Mesendoderm (in vitro differentiated cells): ENCODE data around the gene SIRT7.
A peak's percentile ranks its signal among the peaks of the same experiment; 100 is the strongest.

Source experiments
- DNase-seq: peaks from one replicate; pipeline ENCODE4 v3.0.0; 2013
- H2AK5ac ChIP-seq: 2 replicates; pipeline ENCODE4 v1.6.1; 2013; ENCODE audit warnings: low read length, inconsistent platforms
- H2BK120ac ChIP-seq: 2 replicates; pipeline ENCODE4 v1.6.1; 2013; ENCODE audit warnings: low read depth, mild to moderate bottlenecking, low read length, moderate library complexity, mixed read lengths
- H2BK15ac ChIP-seq: replicated peaks from 2 replicates; pipeline ENCODE4 v1.6.1; 2013; ENCODE audit warnings: low read depth, mild to moderate bottlenecking, moderate library complexity
- H2BK5ac ChIP-seq: 2 replicates; pipeline ENCODE4 v1.6.1; 2013; ENCODE audit warnings: low read length, inconsistent platforms
- H3K18ac ChIP-seq: 2 replicates; pipeline ENCODE4 v1.6.1; 2013; ENCODE audit warnings: mild to moderate bottlenecking, low read length, mixed read lengths
- H3K23ac ChIP-seq: one replicate; pipeline ENCODE4 v1.6.1; 2013; ENCODE audit warnings: low read length
- H3K27ac ChIP-seq: 2 replicates; pipeline ENCODE4 v1.5.1; 2013; ENCODE audit warnings: low read depth, mild to moderate bottlenecking, inconsistent platforms, low read length, moderate library complexity
- H3K27me3 ChIP-seq: 2 replicates; pipeline ENCODE4 v1.6.1; 2013; ENCODE audit warnings: low read length, control low read depth, mild to moderate bottlenecking, inconsistent platforms; ENCODE audit not compliant: insufficient read depth, poor library complexity
- H3K36me3 ChIP-seq: 2 replicates; pipeline ENCODE4 v1.6.1; 2013; ENCODE audit warnings: low read length, inconsistent platforms; ENCODE audit not compliant: control insufficient read depth, insufficient read depth
- H3K4ac ChIP-seq: one replicate; pipeline ENCODE4 v1.6.1; 2013; ENCODE audit warnings: low read depth, mild to moderate bottlenecking, low read length, moderate library complexity
- H3K4me1 ChIP-seq: 2 replicates; pipeline ENCODE4 v1.6.1; 2013; ENCODE audit warnings: low read depth, low read length, inconsistent platforms; ENCODE audit not compliant: control insufficient read depth
- H3K4me2 ChIP-seq: 2 replicates; pipeline ENCODE4 v1.6.1; 2013; ENCODE audit warnings: low read length
- H3K4me3 ChIP-seq: 2 replicates; pipeline ENCODE4 v1.5.1; 2013; ENCODE audit warnings: mild to moderate bottlenecking, low read length
- H3K56ac ChIP-seq: one replicate; pipeline ENCODE4 v1.6.1; 2013; ENCODE audit warnings: low read length
- H3K79me1 ChIP-seq: 2 replicates; pipeline ENCODE4 v1.6.1; 2013; ENCODE audit warnings: low read length, inconsistent platforms
- H3K79me2 ChIP-seq: 2 replicates; pipeline ENCODE4 v1.6.1; 2013; ENCODE audit warnings: mild to moderate bottlenecking, low read length; ENCODE audit not compliant: control insufficient read depth, insufficient read depth
- H3K9ac ChIP-seq: 2 replicates; pipeline ENCODE4 v1.6.1; 2013; ENCODE audit warnings: low read length, inconsistent platforms
- H4K5ac ChIP-seq: one replicate; pipeline ENCODE4 v1.6.1; 2013; ENCODE audit warnings: low read length
- H4K8ac ChIP-seq: one replicate; pipeline ENCODE4 v1.6.1; 2013; ENCODE audit warnings: low read depth, mild to moderate bottlenecking, control low read depth, low read length, moderate library complexity
- WGBS: extraction: QIAGEN DNeasy Blood & Tissue Kit; methylation state at CpG from one replicate; pipeline ENCODE4 v1.1.7; 2013; ENCODE audit warnings: low lambda C conversion rate, missing lambda C conversion rate; ENCODE audit not compliant: insufficient coverage; ENCODE audit errors: extremely low coverage; 5-methylcytosine and 5-hydroxymethylcytosine counted together

Gene SIRT7

DNA sequence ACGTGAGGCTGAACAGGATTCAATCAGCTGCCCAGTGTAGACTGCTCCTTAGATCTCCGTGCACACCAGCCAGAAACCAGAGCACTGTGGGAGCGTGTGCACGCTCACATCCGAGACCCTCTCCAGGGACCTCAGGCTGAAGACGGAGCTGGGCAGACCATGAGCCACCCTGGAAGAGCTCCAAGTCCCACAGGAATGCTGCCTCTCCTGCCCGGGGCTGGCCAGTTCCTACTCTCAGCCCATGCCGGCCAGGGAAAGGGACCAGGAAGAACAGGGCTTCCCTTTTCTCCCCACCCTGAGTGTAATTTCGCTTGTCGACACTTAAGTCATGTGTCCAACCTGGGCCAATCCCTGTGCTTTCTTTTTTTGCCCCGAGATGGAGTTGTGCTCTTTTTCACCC lies 33.5 kb downstream of the SIRT7 start:
- H3K18ac ChIP-seq, result no peak overlapping the region
- H3K4ac ChIP-seq, result no peak overlapping the region
- H4K5ac ChIP-seq, result no peak overlapping the region
- no peak overlapping the region for H3K56ac ChIP-seq
- no peaks in the 10 kb centered on the region for H3K27me3 ChIP-seq
- H3K23ac ChIP-seq, result no peak overlapping the region
- H3K4me3 ChIP-seq, result no peak overlapping the region
- peaks cover 27% of the 10 kb centered on the region for H3K36me3 ChIP-seq
- H2BK5ac ChIP-seq, result no peak overlapping the region
- H3K79me1 ChIP-seq, result peaks cover 24% of the 10 kb centered on the region
- H3K4me1 ChIP-seq, result no peaks in the 10 kb centered on the region
- H4K8ac ChIP-seq, result no peak overlapping the region
- H3K9ac ChIP-seq, result no peak overlapping the region
- peaks cover 24% of the 10 kb centered on the region for H3K79me2 ChIP-seq
- H2BK120ac ChIP-seq, result no peak overlapping the region
- H2AK5ac ChIP-seq, result no peak overlapping the region
- no CpG with 5 or more reads among the region's 11 CpGs for WGBS
- H3K4me2 ChIP-seq, result no peak overlapping the region
- DNase-seq, result no peak
- H2BK15ac ChIP-seq, result no peak overlapping the region
- no peak overlapping the region for H3K27ac ChIP-seq

GRCh38 chr17:81879121-81879520 lies 38.9 kb downstream of the SIRT7 start:
- Histone ChIP-seq H3K27me3 (no peaks in the 10 kb centered on the region), H2BK15ac (no peak overlapping the region), H4K5ac (no peak overlapping the region), H3K4me1 (no peaks in the 10 kb centered on the region), H3K56ac (no peak overlapping the region), H3K4me2 (no peak overlapping the region), H3K79me1 (no peaks in the 10 kb centered on the region), H3K27ac (no peak overlapping the region), H2AK5ac (no peak overlapping the region), H4K8ac (no peak overlapping the region), H3K9ac (no peak overlapping the region), H2BK120ac (no peak overlapping the region), H3K4ac (no peak overlapping the region), H3K36me3 (peaks cover 1% of the 10 kb centered on the region), H2BK5ac (no peak overlapping the region), H3K18ac (no peak overlapping the region), H3K79me2 (no peaks in the 10 kb centered on the region), H3K4me3 (no peak overlapping the region), H3K23ac (no peak overlapping the region)
- DNase-seq, result no peak
- WGBS, result no CpG with 5 or more reads among the region's 5 CpGs

DNA sequence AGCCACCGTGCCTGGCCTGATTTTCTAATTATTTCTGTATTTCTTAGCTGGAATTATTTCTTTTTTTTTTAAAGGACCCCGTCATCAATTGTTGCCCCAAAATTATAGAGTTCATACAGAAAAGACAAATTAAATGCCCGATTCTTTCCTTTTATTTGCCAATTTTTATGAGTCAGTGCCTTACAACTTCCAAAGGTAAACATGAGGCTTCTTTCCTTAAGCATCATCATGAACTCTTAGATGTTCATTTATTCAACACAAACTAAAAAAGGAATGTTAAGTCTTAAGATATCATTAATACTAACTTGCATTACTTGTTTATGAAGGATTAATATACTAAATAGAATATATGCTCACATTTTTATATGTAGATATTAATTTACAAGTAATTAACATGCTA lies 39.7 kb downstream of the SIRT7 start:
- Histone ChIP-seq H4K5ac (no peak overlapping the region), H3K27ac (no peak overlapping the region), H3K36me3 (no peaks in the 10 kb centered on the region), H3K79me2 (no peaks in the 10 kb centered on the region), H3K9ac (no peak overlapping the region), H2BK15ac (no peak overlapping the region), H3K56ac (no peak overlapping the region), H2AK5ac (no peak overlapping the region), H3K4me3 (no peak overlapping the region), H3K79me1 (no peaks in the 10 kb centered on the region), H3K4me1 (no peaks in the 10 kb centered on the region), H3K18ac (no peak overlapping the region), H3K27me3 (no peaks in the 10 kb centered on the region), H2BK120ac (no peak overlapping the region), H3K23ac (no peak overlapping the region), H4K8ac (no peak overlapping the region), H3K4ac (no peak overlapping the region), H2BK5ac (no peak overlapping the region), H3K4me2 (no peak overlapping the region)
- no peak for DNase-seq
- no CpG with 5 or more reads among the region's 3 CpGs for WGBS

- Histone ChIP-seq H3K79me1 (no peaks in the 10 kb centered on the region), H3K4me1 (no peaks in the 10 kb centered on the region), H3K4ac (no peak overlapping the region), H3K18ac (no peak overlapping the region), H3K27me3 (no peaks in the 10 kb centered on the region), H3K36me3 (no peaks in the 10 kb centered on the region), H4K8ac (no peak overlapping the region), H3K4me2 (no peak overlapping the region), H2AK5ac (no peak overlapping the region), H3K9ac (no peak overlapping the region), H2BK5ac (no peak overlapping the region), H3K4me3 (no peak overlapping the region), H2BK120ac (no peak overlapping the region), H3K79me2 (no peaks in the 10 kb centered on the region), H3K56ac (no peak overlapping the region), H2BK15ac (no peak overlapping the region), H3K27ac (no peak overlapping the region), H3K23ac (no peak overlapping the region), H4K5ac (no peak overlapping the region)
- DNase-seq, result no peak
- WGBS, result no CpG with 5 or more reads among the region's 5 CpGs
These were observed 40.4 kb downstream of the SIRT7 start for GRCh38 chr17:81877569-81877968.

GRCh38 chr17:81871387-81872230 lies 46.4 kb downstream of the SIRT7 start:
- Histone ChIP-seq H3K79me1 (peaks cover 5% of the 10 kb centered on the region), H3K56ac (peak overlapping the region; percentile 98), H3K9ac (peak overlapping the region; percentile 95), H3K4me2 (peak overlapping the region; percentile 92), H2BK15ac (no peak overlapping the region), H3K4ac (peak overlapping the region; percentile 100), H3K27ac (peak overlapping the region; percentile 94), H3K79me2 (peaks cover 8% of the 10 kb centered on the region), H3K4me3 (peak overlapping the region; percentile 89), H3K18ac (peak overlapping the region; percentile 96), H3K27me3 (no peaks in the 10 kb centered on the region), H2BK120ac (peak overlapping the region; percentile 7), H4K8ac (no peak overlapping the region), H3K4me1 (no peaks in the 10 kb centered on the region), H3K23ac (peak overlapping the region; percentile 100), H4K5ac (no peak overlapping the region), H3K36me3 (peaks cover 2% of the 10 kb centered on the region), H2BK5ac (peak overlapping the region; percentile 89), H2AK5ac (peak overlapping the region; percentile 93)
- DNase-seq, result peak; percentile 87
- no CpG with 5 or more reads among the region's 86 CpGs for WGBS
